Activated CD4-positive, CD25-positive, alpha-beta regulatory T cell (primary cell): ENCODE measurements around the gene PHACTR1.

Source experiments
- DNase-seq, 4 experiments: peaks; one replicate each; lab custom pipeline; 2025; lab: John Stamatoyannopoulos, UW

Gene PHACTR1

DNA sequence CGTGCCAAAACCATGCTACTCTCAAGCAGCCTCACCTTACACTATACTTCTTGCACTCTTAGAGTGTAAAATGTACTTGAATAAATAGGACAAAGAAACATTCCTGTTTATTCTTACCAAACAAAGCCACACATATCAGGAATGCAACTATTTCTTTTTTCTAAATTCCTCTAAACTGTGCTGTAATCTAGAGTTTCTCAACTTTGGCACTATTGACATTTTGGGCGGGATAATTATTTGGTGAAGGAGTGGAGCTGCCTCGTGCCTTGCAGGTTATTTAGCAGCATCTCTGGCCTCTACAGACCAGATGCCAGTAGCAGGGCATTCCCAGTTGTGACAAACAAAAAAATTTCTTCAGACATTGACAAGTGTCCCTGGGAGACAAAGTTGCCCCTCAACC is 86.9 kb downstream of the PHACTR1 start:
- no peak for DNase-seq

- no peak for DNase-seq
Measured at GRCh38 chr6:12804952-12805645, 88.5 kb downstream of the PHACTR1 start.

GRCh38 chr6:12806136-12806535 is 89.6 kb downstream of the PHACTR1 start:
- no peak for DNase-seq

DNA sequence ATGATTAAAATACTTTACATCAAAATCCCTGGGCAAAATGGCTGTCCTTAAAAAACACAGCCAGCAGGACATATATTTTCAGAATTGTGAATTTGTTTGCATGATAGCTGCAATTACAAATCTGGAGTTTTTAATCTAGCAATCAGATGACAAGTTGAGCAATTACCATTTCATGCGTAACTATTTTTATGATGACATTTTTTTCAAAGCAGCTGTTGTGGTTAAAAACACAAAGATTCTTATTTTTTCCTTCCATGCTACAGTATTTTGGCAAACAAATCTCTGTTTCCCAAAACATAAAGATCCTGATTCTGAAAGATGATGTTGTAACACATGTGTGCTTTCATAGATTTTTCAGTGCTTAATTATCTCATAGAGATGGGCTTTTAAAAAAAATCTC is 90.2 kb downstream of the PHACTR1 start:
- DNase-seq = no peak

GRCh38 chr6:12811519-12811918 is 95.0 kb downstream of the PHACTR1 start:
- DNase-seq = no peak

GRCh38 chr6:12813321-12813720 is 96.8 kb downstream of the PHACTR1 start:
- no peak for DNase-seq

DNA sequence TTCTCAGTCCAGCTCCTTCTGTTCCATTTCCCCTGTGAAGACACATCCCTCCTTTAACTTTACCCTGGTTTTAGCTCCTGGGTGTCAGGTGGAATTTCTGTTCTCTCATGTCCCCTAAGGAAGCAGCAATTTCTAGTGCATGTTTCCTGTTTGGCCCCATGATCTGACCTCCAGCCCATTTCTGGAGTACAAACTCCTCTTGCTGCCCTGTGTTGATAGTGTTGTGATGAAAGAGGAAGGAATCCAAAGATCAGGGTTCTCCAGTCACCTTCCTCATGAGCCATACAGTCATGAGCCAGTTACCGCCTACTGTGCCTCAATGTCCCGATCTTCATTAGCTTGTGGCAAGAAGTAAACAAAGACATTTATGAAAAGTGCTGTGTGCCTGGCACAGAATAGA is 97.4 kb downstream of the PHACTR1 start:
- DNase-seq = no peak

DNA sequence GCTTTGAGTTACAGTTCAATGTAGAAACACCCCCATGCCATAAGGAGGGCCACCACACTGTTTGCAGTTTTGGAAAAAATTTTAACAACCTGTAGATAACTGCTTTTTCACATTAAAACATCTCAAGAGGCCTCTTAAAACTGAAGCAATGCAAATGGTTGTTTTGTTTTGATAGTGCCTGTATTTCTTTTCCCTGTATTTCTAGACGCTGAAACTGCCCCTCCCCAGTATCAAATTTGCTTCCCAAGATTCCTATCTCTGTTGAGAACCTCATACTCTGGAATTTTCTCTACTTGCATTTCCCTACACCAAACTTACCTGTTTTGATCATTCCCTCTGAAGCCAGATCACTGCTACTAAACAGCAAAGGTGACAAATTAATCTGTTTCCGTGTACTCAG is 98.5 kb downstream of the PHACTR1 start:
- DNase-seq = no peak

GRCh38 chr6:12815884-12816600 is 99.5 kb downstream of the PHACTR1 start:
- DNase-seq = no peak

- no peak for DNase-seq
Measured at GRCh38 chr6:12818324-12818723, 101.8 kb downstream of the PHACTR1 start.

DNA sequence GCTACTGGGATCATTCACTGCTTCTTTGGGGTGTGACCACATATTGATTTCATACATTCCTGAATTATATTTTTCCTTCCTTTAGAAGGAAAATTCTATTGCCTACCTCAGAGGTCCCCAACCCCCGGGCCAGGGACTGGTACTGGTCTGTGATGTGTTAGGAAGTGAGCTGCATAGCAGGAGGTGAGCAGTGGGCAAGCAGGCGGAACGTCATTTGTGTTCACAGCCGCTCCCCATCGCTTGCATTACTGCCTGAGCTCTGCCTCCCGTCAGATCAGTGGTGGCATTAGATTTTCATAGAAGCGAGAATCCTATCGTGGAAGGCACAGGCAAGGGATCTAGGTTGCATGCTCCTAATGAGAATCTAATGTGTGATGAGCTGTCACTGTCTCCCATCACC is 107.3 kb downstream of the PHACTR1 start:
- no peak for DNase-seq

GRCh38 chr6:12826584-12826983 is 110.0 kb downstream of the PHACTR1 start:
- no peak for DNase-seq

DNA sequence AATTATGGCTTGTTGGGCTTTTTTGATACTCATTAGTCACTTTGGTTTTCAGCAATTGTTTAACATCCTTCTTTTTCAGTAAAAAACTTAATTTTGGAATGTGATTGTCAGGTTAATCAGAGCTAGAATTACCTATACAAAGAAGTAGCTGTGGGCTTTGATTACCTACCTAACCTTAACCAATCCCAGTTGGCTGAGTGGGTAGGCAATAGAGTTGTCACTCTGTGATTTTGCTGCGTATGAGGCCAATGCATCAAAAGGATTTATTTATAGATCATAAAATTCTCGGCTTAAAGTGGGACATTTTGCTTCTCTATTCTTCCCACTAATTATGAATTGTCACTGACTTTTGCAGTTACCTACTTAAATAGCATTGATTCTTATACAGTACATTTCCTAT is 111.4 kb downstream of the PHACTR1 start:
- no peak for DNase-seq

DNA sequence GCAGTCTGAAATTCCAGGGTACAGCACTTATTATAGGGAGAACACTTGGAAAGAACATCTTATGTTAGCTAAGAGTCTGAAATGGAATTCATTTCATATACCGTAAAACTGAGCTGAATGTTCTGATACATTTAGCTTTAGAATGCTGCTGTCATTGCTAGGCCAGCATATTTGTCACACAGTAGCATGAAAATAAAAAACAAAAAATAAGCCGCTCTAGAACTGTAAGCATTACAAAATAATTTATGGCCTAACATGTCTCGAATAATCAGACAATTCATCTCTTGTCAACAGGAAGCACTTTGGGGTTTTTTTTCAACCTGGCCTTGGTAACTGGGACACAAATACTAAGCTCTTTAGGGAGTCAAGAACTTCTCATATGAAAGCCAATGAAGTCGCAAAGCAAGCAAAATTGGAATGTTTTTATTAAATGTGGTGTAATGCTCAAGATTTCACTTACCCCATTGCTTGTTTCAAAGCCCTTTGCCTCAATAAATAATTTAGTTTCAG is 115.7 kb downstream of the PHACTR1 start:
- no peak for DNase-seq

- no peak for DNase-seq
Measured at GRCh38 chr6:12836009-12836408, 119.4 kb downstream of the PHACTR1 start.

DNA sequence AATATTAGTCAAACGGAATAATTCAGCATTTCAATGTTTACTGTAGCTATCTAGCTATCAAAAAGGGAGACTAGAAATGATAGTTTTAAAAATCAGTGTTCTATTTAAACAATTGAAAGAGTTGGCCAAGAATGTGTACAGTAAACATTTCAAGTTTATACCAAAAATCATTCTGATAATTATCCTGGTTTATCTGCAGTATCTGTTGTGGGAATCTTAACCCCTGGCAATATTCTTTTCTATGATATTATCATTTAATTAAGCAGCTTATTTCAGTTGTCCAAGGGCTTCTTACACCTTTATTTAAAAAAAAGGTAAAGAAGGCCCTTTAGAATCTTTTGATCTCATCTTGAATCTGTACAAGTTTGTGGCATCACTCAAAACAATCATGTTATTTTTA is 125.1 kb downstream of the PHACTR1 start:
- no peak for DNase-seq

GRCh38 chr6:12842114-12842513 is 125.5 kb downstream of the PHACTR1 start:
- DNase-seq = no peak

- no peak for DNase-seq
Measured at GRCh38 chr6:12842658-12843057, 126.1 kb downstream of the PHACTR1 start.

DNA sequence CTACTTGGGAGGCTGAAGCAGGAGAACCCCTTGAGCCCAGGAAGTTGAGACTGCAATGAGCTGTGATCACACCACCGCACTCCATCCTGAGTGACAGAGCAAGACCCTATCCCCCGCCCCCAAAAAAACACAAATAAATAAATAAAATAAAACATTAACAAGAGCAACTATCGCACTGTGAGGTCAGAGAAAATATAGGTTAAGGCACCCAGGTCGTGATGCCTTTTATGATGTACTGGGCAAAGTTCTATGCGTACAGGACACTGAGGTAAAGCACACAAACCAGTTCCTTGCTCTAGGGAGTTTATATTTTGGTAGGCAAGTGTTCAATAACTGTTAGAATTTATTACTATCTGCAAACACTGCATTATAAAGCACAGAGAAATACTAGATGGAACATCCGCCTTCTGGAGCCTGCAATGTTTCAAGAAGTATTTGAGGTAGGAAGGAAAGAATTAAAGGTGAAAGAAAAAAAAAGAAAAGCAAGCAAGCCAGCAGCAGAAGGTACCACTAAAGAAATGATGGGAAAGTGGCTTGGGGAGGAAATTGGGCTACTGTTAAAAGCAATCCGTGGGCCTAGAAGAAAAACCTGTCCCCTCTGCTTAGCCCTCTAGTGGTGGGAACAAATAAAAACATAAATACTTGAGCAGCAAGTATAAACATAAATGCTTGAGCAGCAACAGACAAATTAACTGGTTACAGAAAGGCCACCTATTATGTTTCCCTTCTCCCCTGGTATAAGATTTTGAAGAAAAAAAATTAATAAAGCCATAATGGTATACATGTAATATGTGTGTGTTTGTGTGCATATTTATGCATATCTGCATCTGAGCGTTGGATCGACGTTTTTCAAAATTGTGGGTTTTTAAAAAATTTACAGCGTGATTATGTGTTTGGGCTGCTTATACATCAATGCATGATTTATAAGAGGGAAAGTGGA is 128.0 kb downstream of the PHACTR1 start:
- no peak for DNase-seq

DNA sequence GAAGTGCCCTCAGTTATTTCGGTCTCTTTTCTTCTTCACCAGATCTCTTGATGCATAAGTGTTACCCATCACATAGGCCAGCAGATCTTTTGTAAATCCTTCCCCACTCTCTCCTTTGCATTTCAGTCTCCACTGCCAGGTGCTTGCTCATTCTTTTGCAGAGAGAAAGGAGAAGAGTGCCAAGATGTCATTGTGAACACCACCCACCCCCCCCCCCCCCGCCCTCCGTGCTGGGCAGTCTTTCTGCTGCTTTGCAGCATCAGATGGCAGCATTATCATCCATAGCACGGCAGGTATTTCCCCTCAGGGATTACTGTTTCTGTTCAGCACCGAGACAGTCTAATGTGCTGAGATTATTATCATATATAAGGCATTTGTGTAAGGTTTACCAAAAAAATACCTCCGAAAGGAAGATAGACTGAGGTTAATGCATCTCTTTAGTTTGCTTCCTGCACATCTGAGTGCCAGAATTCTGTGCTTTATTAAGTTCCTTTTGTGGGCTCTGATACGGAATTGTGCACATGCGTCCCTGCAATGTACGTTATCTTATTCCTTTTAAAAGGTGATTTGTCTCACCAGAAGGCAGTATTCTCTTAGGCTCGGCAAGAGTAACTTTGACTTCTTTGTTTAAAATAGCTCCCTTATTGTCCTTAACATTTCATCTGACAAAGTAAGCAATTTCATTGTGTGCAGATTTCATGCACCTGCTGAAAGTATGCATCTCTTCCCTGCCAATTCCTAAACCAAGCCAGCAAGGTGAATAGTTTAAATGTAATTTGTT is 128.8 kb downstream of the PHACTR1 start:
- DNase-seq = no peak

- DNase-seq = no peak
Measured at GRCh38 chr6:12848964-12849808, 132.6 kb downstream of the PHACTR1 start.
